Ammon's horn (tissue), 1 donor: ENCODE data around the gene TRIM6.
"Not testable (repeated sequence)": the region's sequence is repeated elsewhere in the genome, so short reads cannot be mapped to it uniquely, and the experiment has no call there.

Experiments
- DNase-seq: peaks from one replicate; pipeline ENCODE4 v3.0.0-alpha.2; 2016; ENCODE audit warnings: low spot score

The TRIM6 gene

GRCh38 chr11:5604896-5605295 lies 8.5 kb downstream of the TRIM6 start:
- DNase-seq: no peak

- no peak for DNase-seq
Observed at GRCh38 chr11:5605849-5606248, 9.4 kb downstream of the TRIM6 start.

- DNase-seq: no peak
Observed at GRCh38 chr11:5608808-5609207, 12.4 kb downstream of the TRIM6 start.

- DNase-seq: no peak
Observed at GRCh38 chr11:5610446-5610845, 14.0 kb downstream of the TRIM6 start.

GRCh38 chr11:5611627-5612026 lies 15.2 kb downstream of the TRIM6 start:
- no peak for DNase-seq

- no peak for DNase-seq
Observed at GRCh38 chr11:5618807-5619206, 22.4 kb downstream of the TRIM6 start.

GRCh38 chr11:5620651-5621521 lies 24.4 kb downstream of the TRIM6 start:
- DNase-seq: no peak

GRCh38 chr11:5621580-5621979 lies 25.1 kb downstream of the TRIM6 start:
- DNase-seq: no peak

- no peak for DNase-seq
Observed at GRCh38 chr11:5622802-5623201, 26.4 kb downstream of the TRIM6 start.

- DNase-seq: peak; percentile 70
Observed at GRCh38 chr11:5624489-5625279, 28.2 kb downstream of the TRIM6 start, which contains the start of gene TRIM34. TRIM34 (plus strand) TSS chr11:5625001; CDS start chr11:5632332, 7,331 bp downstream.

- no peak for DNase-seq
Observed at GRCh38 chr11:5625281-5625680, 28.8 kb downstream of the TRIM6 start.

- DNase-seq: no peak
Observed at GRCh38 chr11:5626196-5626595, 29.8 kb downstream of the TRIM6 start.

- DNase-seq: no peak
Observed at GRCh38 chr11:5631417-5631816, 35.0 kb downstream of the TRIM6 start.

- no peak for DNase-seq
Observed at GRCh38 chr11:5631969-5632635, 35.7 kb downstream of the TRIM6 start.

GRCh38 chr11:5639953-5640352 lies 43.5 kb downstream of the TRIM6 start:
- DNase-seq: no peak

- DNase-seq: no peak
Observed at GRCh38 chr11:5643585-5643984, 47.1 kb downstream of the TRIM6 start.

- DNase-seq: no peak
Observed at GRCh38 chr11:5646139-5646538, 49.7 kb downstream of the TRIM6 start.

GRCh38 chr11:5655474-5655873 lies 59.0 kb downstream of the TRIM6 start:
- no peak for DNase-seq

GRCh38 chr11:5656956-5657355 lies 60.5 kb downstream of the TRIM6 start:
- DNase-seq: not testable (repeated sequence)

GRCh38 chr11:5658318-5658717 lies 61.9 kb downstream of the TRIM6 start:
- no peak for DNase-seq
